ENCODE results near the gene PPFIBP1.

DNA sequence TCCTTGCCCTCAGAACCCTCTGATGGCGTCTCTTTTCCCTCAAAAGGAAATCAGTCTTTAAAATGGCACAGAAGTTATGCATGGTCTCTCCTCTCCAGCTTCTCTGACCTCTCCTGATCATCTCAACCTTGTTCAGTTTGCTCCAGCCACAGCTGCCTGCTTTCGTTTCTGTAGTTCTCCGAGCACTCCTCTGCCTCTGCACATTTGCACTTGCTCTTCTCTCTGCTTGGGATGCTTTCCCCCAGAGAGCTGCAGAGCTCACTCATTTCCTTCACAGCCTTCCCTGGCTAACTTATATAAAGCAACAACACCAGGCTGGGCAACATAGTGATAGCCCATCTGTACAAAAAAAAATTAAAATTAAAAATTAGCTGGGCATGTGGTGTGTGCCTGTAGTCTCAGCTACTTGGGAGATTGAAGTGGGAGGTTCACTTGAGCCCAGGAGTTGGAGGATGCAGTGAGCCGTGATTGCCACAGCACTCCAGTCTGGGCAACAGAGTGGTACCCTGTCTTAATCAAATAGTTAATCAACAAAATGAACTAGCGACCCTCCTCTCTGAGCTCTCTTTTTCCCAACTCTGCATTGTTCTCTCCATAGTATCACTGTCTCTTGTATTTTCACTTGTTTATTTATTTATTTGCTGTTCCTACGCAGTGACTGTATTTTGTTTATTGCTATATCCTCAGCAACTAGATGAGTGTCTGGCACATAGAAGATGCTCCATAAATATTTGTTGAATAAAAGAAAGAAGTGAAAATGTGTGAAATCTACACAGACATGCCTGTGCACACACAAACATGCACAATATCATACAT lies 37.7 kb downstream of the PPFIBP1 start:
- TF ChIP-seq EZH2 (IDR thresholded peaks at IDR 0.05; ENCODE audit: borderline replicate concordance): no peak
- TF ChIP-seq, protein P1, sequence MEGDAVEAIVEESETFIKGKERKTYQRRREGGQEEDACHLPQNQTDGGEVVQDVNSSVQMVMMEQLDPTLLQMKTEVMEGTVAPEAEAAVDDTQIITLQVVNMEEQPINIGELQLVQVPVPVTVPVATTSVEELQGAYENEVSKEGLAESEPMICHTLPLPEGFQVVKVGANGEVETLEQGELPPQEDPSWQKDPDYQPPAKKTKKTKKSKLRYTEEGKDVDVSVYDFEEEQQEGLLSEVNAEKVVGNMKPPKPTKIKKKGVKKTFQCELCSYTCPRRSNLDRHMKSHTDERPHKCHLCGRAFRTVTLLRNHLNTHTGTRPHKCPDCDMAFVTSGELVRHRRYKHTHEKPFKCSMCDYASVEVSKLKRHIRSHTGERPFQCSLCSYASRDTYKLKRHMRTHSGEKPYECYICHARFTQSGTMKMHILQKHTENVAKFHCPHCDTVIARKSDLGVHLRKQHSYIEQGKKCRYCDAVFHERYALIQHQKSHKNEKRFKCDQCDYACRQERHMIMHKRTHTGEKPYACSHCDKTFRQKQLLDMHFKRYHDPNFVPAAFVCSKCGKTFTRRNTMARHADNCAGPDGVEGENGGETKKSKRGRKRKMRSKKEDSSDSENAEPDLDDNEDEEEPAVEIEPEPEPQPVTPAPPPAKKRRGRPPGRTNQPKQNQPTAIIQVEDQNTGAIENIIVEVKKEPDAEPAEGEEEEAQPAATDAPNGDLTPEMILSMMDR (IDR thresholded peaks at IDR 0.05; ENCODE audit: poor library complexity): no peak
- no peak for TF ChIP-seq EZH2phosphoT487 (IDR thresholded peaks at IDR 0.05; ENCODE audit: low read depth, severe bottlenecking, unreplicated experiment)

All from hepatocyte (in vitro differentiated cells).